HG02981 (cell line): Measurements from ENCODE around the gene ENO4.

Experiments
- ATAC-seq: cut with Tn5 transposase; IDR thresholded peaks from one replicate; pipeline ENCODE4 v1.9.1; 2021; ENCODE audit warnings: mild to moderate bottlenecking, moderate library complexity; ENCODE audit not compliant: unreplicated experiment

ENO4 gene

DNA sequence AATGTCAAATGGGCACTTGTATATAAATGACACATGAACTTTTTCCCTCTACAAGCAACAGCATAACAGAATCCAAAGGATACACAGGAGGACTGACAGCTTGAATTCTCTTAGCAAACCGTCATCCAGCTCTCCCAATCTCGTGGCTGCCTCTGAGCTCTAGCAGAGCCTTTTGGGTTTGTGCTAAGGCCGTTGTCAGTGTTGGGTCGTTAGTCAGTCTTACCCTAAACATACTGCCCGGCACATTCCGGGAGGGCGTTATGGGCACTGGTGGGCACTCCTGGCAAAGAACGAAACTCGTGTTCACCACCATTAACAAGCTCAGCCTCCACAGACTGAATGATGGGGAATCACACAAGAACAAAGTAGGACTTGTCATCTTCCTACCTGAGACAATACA is 19.6 kb upstream of the ENO4 start:
- no peak for ATAC-seq

DNA sequence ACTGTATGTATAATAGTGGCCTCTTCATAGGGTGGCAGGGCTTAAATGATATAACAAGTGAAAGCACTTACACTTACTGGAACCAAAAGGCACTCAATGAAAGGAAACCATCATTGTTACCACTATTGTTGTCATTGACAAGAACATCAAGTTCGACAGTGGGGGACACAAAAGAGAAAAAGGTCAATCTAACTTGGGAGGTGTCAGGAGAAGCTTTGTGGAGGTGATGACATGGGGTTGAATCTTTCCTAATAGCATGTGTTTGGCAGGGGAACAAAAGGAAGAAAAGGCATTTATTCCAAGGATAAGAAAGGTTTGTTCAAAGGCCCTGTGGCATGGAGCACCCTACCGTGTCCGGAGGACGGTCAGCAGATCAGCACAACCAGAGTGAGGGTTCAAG is 18.2 kb upstream of the ENO4 start:
- no peak for ATAC-seq

DNA sequence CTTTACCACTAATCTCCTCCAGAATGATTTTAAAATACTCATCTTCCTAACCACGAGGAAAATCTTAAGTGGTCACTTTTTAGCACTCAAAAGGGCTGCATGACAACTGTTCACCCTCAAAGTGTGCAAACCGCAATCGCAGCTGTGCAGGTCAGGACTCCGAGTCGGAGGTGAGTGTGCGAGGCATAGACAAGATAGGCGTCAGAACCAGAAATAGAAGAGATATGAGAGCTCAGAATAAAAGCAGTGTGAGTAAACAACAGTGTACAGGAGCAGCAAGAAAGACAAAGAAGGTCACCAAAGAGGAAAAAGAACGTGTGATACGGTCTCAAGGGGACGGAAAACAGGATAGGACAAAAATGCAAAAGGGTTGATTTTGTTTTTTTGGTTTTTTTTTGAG is 17.5 kb upstream of the ENO4 start:
- no peak for ATAC-seq

DNA sequence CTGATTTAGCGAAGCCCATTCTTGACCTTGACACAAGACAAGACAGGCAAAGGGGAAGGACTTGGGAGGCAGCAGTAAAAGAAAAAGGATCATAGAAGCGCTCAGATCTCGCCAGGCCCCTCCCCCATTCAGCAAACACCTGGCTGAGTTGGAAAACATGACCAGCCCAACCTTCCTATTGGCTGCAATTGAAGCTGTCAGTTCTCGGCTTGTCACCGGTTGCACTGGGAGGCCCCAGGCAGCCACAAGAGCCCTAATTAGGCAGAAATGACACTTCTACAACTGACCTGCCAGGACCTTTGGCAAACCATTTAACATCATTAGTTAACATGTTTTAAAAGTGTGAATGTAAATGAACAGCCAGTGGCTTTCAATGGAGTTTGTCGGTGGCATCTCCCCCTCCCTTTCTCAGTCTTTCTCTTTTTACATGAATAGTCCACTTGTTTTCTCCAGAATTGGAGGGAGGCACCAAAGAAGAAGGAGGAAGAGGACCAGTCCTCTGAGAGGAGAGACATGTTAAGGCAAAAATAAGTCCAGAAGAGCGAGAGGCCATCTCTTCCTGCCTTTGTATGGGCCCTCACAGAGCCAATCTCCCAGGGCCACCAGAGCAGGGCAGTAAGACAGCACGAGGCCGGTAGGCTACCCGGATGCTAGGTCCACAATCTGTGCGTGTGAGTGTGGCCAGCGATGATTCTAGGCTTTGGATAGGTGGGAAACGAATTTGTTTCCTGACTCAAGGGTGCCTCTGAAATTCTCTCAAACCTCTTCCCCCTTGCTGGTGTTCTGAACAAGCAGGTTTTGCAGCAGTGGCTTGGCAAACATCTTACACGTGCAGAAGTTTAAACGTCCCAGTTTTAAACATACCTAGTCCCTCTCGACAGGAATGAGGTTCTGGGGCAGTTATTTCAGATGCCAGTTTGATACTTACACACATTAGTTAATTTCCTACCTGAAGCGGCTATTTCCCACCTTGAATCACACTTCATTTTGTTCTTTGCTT is 15.0 kb upstream of the ENO4 start:
- ATAC-seq, result no peak

DNA sequence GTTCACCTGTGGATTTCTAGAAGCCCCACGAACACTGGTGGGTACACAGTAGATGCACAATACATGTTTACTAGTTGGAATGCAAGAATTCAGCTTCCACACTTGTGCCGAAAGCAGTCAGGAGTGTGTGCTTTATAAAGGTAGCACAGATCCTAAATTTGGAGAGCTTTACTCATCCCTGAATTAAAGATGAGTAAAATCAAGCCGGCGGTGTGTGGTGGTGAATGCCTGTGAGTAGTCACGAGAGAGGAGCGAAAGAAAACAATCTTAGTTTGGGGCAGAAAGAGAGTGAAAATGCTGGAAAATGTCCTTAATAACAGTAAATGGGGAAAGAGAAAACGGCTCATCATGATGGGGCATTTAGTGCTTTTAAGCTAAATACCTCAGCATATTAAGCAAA is 13.6 kb upstream of the ENO4 start:
- no peak for ATAC-seq

DNA sequence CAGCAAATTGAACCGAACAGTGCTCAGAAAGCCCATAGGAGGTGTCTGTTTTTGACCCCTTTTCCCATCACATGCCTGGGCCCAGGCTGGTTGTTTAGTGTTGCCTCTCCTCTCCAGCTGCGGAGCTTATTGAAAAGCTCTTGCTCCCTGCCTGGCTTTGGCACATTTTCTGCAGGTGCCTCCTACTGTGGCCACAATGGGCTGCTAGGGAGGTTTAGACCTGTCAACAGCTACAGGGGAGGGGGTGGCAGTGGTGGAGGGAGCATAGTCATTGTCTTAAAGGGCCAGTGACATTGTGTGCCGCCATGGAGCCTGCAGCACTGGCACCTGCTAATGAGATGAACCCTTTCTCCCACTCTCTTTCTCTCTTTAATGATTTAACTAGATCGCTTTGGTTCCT is 13.2 kb upstream of the ENO4 start:
- ATAC-seq, result no peak

DNA sequence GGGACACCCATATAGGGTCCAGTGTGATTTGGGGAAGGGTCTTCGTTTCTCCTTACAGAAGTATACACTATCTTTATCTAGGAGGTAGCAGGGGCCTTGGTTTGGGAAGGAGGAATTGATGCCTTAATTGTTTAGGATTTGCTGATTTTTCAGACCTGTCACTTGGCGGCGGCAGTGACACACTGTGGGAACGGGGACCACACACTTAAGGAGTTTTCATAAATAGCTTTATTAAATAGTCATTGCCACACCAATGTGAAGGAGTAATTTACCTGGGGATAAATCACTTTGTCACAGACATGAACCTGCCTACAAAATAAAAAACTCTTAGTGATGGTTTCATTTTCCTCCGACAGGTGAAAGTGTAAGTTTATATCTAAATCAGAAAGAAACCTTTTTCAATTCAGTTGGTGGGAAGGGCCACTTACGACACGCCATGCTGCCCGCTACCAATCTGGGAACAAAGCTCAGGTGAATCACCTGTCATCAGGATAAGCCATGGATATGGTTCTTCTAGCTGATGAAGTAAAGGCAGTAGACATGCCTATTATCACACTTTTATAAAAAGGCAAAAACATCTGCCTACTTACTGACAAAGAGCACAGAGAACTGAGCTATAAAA is 12.3 kb upstream of the ENO4 start:
- ATAC-seq, result no peak

DNA sequence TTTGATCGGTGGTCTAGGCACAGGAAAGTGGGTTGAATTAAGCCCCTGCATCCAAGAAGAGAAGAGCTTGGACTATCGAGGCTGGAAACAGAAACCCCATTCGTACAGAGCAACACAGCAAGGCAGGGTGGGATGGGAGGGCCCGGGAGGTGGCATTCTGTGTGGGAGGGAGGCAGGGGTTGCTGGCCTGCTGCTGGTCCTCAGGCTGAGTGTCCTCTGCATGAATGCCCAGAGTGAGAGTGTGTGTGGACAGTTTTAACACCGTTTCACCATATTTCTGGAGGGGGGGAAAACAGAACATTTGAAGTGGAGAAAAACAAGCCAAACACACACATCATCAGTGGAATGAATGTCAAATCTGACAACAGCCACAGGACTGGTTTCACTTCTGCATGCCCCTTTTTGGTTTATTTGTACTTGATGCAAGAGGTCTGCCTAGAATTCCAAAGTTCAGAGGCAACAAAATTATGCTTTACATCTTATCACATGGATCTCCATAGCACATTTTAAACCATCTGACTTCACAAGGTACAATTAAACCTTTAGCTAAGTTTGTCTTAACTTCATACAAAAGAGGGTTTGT is 11.1 kb upstream of the ENO4 start:
- ATAC-seq, result peak; percentile 77

DNA sequence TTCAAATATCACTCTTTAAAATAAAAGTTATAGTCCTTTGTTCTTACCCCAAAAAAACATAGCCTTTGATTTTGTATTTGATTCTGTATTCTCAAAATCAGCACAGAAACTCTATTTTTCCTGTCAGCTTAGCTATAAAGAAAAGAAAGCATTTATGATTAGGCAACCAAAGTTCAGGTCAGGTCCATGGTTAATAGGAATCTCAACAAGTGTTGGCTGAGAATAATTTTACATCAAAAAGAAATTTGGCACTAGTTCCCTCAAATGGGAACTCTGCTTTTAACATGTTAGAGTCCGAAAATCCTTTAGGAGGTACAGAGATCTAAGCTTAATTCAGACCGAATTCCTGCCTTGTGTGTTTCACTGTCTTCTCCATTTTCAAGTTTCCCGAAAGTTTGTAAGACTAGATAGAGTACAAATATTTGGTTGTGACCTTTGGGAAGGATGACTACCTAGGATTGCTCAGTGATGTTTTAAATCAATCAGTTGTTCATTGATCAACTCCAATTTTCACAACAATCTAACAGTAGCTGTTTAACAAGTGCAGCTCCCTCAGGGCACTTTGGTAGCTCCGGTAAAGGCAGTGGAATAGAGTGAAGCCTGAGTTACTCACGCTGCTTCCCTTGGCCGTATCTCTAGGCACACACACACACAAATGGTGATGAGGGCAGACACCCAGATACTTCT is 8.8 kb upstream of the ENO4 start:
- no peak for ATAC-seq

DNA sequence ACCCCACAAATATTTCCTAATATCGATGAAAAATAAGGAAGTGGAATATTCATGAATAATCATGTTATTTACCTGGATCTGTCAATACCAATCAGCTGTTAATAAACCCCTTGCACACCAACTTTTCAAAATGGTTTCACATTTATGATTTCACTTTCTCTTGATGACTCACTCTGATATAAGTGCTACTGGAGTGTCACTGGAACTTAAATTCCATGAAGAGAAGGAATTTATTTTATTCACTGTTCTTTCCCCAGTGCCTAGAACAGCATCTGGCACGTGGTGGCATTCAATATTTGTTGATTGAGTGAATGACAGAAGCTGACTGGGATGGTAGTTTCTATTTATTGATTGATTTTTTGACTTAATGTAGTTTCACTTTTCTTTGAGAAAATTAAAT is 3.5 kb upstream of the ENO4 start:
- no peak for ATAC-seq

DNA sequence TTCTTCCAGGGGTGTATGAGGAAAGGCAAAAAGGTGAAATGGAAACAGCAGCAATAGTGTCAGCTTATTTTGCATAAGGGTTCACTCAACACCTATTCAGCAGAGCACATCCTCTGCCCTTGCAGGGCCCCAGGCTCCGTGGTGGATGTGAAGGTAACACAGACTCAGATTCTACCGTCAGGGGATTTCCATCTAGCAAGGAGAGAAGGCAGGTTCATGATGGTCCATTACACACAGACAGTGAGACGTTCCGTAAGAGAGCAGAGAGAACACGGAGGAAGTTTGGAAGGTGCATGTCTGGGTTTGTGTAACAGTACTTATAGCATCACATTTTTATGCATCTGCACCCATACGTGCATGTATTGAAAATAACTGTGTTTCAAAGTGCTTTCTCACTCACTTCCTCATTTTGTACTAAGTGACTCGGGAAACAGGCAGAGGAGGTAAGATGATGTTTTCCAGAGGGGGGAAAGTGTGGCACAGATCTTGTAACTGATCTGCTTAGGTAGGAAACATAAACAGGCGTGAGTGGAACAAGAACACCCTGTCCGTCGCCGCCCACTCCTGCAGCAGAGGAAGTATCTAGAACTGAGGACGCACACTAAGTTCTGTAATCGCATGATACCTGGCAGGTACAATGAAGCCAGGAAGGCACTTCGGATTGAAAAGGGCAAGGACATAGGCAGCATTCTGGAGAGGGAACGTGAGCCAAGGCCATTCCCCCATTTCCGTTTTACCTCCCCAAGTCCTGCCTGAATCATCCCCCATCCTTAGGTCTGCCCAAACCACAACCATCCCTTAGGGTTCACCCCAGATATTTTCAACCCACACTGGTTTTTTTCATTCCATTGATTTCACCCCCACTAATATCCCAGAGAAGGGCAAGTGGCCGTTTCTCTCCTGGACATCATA is 1.0 kb upstream of the ENO4 start:
- peak; percentile 65 for ATAC-seq

DNA sequence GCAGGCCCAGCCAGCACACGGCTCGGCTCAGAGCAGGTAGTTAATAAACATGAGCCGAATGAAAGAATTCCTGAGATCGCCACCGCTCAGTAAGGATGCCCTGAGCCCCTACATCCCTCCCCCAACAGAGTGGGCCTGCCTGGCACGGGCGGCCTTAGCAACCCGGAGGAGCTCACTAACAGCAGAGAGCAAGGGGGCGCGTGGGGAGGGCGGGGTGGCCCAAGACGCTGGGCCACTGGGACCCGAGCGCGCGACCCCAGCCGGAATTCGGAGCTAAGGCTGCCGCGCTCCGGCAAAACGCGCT is 403 bp upstream of the ENO4 start:
- ATAC-seq, result no peak

DNA sequence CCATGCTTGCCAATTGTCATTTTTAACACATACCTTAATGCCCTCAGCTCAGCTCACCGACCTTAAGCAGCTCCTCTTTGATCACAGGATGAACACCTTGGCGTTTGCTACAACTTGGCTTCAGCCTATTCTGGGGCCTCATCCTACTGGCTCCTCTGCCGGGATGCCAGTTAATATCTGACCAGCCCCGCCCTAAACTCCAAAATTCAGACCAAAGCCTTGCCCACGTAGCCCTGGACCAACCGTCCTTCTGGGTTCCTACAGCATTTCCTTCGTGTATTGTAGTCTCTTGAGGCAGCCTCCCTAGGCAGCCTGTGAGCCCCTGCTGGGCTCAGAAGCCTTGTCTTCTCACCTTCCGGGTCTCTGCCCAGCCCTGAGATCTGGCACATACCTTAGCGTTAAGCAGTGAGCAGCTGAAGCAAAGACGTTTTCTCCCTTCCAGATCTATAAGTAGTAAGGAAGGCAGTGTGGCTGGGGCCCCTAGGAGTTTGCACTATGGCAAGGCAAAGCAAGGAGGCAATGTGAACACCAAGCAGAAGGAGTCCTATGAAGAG is 836 bp downstream of the ENO4 start:
- ATAC-seq, result no peak

DNA sequence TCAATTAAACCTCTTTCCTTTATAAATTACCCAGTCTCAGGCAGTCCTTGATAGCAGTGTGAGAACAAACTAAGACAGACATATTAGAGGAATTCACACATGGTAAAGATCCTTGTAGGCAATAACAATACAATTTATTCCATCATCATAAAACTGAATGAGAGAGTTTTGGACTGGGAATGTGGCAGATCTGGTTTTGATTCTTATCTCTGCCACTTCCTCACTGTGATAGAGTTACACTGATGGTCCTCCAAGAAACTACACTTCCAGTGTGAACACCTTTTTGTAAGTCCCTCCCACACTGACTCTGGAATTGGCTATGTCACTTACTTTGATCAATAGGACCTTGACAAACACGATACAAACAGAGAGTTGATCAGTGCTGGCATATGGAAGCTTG is 2.9 kb downstream of the ENO4 start:
- ATAC-seq, result no peak

DNA sequence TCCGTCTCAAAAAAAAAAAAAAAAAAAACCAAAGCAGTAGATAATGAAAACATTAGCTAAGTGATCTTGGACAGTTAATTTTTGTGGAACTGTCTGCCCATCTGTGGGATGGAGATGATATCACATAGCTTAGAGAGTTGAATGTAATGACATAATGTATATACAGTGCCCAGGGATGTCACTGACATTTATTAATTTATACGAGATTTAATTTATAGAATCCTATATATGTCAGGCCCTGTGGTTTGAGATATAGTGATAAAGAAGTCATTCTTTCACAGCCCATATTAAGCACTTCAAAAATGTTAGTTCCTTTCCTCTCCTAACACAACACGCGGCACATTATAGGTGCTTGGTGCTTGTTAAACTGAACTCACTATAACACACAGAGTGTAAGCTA is 4.0 kb downstream of the ENO4 start:
- no peak for ATAC-seq

DNA sequence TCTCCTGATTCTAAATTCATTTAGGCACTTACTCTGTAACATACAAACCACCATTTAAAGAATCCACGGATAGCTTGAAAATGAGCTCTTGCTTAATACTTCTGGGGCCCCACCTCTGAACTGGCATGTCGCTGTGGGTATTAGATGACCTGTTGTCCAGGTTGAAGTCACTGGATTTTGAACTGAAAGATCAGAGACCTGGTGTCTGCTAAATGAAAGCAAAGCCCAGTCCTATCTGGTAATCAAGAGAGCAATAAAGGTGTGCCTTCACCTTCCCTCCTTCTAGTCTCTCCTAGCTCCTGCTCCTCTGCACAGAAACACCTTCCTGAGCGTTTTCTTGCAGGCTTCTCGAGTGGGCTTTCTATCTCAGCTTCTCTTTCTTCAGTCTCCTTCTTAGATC is 4.4 kb downstream of the ENO4 start:
- ATAC-seq, result no peak

DNA sequence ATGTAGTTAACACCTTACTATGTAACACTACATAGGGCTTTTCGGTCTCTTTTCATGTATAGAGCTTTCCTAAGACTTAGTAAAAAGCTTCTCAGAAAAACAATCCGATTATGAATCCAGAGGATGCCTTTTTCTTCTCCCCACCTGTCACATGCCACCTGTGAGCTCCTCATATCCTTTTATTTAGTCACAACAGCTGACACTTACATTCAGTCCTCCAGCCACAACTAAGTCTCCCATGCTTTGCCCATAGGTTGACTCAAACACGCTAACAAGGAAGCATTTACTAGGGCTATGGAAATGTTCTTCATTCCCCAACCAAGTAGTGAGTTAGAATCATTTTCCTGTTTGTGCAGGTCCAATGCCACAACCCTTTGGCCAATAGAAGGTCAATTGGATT is 7.9 kb downstream of the ENO4 start:
- no peak for ATAC-seq

DNA sequence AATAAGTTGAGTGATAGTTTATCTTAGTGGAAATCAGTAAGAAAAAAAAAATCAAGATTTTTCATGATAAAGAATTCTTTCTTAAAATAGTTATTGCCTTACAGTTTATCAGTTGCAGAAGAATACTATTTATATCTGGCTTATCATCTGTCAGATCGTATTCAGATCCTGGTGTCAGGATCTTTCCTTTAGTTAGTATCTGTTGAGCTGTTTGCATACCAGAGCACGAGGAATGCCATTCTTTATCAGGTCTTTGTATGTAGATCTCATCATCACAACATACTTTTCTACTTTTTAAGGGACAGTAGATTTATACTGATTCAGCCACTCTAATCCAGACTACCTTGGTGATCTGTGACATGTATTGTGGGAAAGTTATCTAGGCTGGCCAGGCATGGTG is 12.5 kb downstream of the ENO4 start:
- no peak for ATAC-seq

DNA sequence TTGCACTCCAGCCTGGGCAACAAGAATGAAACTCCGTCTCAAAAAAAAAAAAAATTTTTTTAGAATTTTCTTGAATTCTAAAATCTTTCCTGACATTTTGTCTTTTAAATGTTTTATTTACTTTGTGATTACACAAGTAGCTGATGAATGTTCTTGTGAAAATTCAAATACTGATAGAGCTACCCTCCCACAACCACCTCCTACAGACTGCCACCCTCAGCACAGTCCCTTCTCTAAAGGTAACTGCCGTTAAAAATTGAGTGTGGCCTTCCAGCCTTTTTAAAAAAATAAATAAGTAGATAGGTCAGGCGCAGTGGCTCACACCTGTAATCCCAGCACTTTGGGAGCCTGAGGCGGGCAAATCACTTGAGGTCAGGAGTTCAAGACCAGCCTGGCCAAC is 15.1 kb downstream of the ENO4 start:
- ATAC-seq, result no peak

DNA sequence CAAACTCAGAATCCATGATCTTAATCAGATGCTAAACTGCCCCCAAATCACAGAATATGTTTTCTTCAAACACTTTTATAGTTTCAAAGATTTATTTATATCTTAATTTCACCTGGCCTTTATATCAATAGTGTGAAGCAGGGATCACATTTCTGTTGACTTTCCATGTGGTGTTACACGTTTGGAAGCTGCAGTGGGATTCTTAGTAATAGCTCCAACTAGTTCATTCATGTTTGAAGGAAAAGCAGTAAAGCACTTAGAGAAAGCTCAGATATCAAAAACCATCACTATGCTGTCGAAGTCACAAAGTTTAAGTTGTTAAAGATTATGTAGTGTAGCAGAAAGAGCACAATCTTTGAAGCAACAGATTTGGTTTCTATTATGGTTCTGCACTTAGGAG is 16.8 kb downstream of the ENO4 start:
- ATAC-seq, result no peak
